HCT116 (cell line): Measurements from ENCODE around the gene TEN1. TPM values are rescaled to one million over a fixed set of nuclear protein-coding genes. Genes with fewer than 3 reads are reported as not detected.

ENCODE experiments used
- ATAC-seq: fragments of 200-7000 bp; cut with Tn5 transposase; 2 replicates; pipeline ENCODE4 v1.9.1; 2020; ENCODE audit warnings: mild to moderate bottlenecking, moderate library complexity
- BruUV-seq: library from RNA; stranded (reverse); fragments of 400-500 nt; replicated peaks from 2 replicates; lab custom pipeline; 2021; lab: Mats Ljungman, UMichigan
- CTCF ChIA-PET: fragments of 300-600 bp; sonication (Branson Sonifier 250); formaldehyde crosslinking; loops from one replicate; lab custom pipeline; 2021; ENCODE audit warnings: antibody characterized with exemption; lab: Charles Lee
- POLR2A ChIA-PET: fragments of 300-600, 350-600 bp; sonication (Branson Sonifier 250); formaldehyde crosslinking; loops from one replicate; lab custom pipeline; 2021; ENCODE audit warnings: antibody characterized with exemption; lab: Charles Lee
- RAD21 ChIA-PET, 2 experiments: fragments of 300-600 bp; sonication (Branson Sonifier 250); formaldehyde crosslinking; loops; one replicate each; lab custom pipeline; 2023; ENCODE audit warnings: low total read pairs in 2 of 2; ENCODE audit not compliant: uncharacterized antibody in 2 of 2, unreplicated experiment in 2 of 2, low non-redundant PET in 1 of 2; lab: Charles Lee
- DNase-seq: peaks from one replicate; pipeline ENCODE4 v3.0.0-alpha.2; 2010; ENCODE audit warnings: low read depth, low spot score
- H2AFZ ChIP-seq: fragments of 200-600 bp; shearing (Covaris generic), sonication (generic); 2 replicates; pipeline ENCODE4 v1.6.1; 2017; ENCODE audit warnings: low read depth, mixed run types, mixed read lengths, antibody characterized with exemption, low read length; ENCODE audit not compliant: poor library complexity, severe bottlenecking
- H3K27ac ChIP-seq: 2 replicates; pipeline ENCODE4 v1.5.1; 2012; ENCODE audit warnings: low read depth, low read length
- H3K27me3 ChIP-seq: fragments of 200-600 bp; sonication (generic); 2 replicates; pipeline ENCODE4 v1.6.1; 2016; ENCODE audit warnings: mixed run types, low read length, mixed read lengths; ENCODE audit not compliant: insufficient read depth
- H3K36me3 ChIP-seq, 2 experiments: fragments of 200-500 bp in 1 of 2; fragments of 200-600 bp in 1 of 2; sonication (Bioruptor generic) in 1 of 2; sonication (generic) in 1 of 2; 2 replicates each; pipeline versions ENCODE4 v1.5.1 to v1.6.1; 2014 to 2016; ENCODE audit warnings: low read length in 2 of 2, inconsistent platforms in 1 of 2, mixed read lengths in 1 of 2, mixed run types in 1 of 2; ENCODE audit not compliant: insufficient read depth in 2 of 2, control insufficient read depth in 1 of 2
- H3K4me1 ChIP-seq, 2 experiments: fragments of 200-600 bp in 1 of 2; sonication (generic) in 1 of 2; 2 replicates each; pipeline versions ENCODE4 v1.5.1 to v1.6.1; 2012 to 2017; ENCODE audit warnings: low read length in 2 of 2, inconsistent platforms in 1 of 2, mild to moderate bottlenecking in 1 of 2, mixed read lengths in 1 of 2, mixed run types in 1 of 2, moderate library complexity in 1 of 2; ENCODE audit not compliant: insufficient read depth in 2 of 2, control insufficient read depth in 1 of 2
- H3K4me2 ChIP-seq: fragments of 200-600 bp; sonication (generic); 2 replicates; pipeline ENCODE4 v1.6.1; 2017; ENCODE audit warnings: mixed run types, low read length, mixed read lengths
- H3K4me3 ChIP-seq, 2 experiments: fragments of 200-600 bp in 1 of 2; sonication (generic) in 1 of 2; replicated peaks in 1 of 2; 2 replicates each; pipeline ENCODE4 v1.5.1; 2011 to 2016; ENCODE audit warnings: low read length in 2 of 2, control low read depth in 1 of 2, low read depth in 1 of 2, mild to moderate bottlenecking in 1 of 2, mixed read lengths in 1 of 2, mixed run types in 1 of 2
- H3K79me2 ChIP-seq: fragments of 200-600 bp; sonication (generic); 2 replicates; pipeline ENCODE4 v1.6.1; 2017; ENCODE audit warnings: mild to moderate bottlenecking, mixed run types, low read length, moderate library complexity, mixed read lengths; ENCODE audit not compliant: insufficient read depth
- H3K9ac ChIP-seq: fragments of 200-600 bp; sonication (generic); 2 replicates; pipeline ENCODE4 v1.6.1; 2016; ENCODE audit warnings: low read length, mixed read lengths
- H3K9me2 ChIP-seq: fragments of 200-600 bp; sonication (generic), shearing (Covaris generic); 2 replicates; pipeline ENCODE4 v1.6.1; 2017; ENCODE audit warnings: mixed run types, mild to moderate bottlenecking, moderate library complexity; ENCODE audit not compliant: insufficient read depth
- H3K9me3 ChIP-seq, 2 experiments: fragments of 200-500 bp in 1 of 2; fragments of 200-600 bp in 1 of 2; sonication (Bioruptor generic) in 1 of 2; sonication (generic) in 1 of 2; 2 replicates each; pipeline ENCODE4 v1.6.1; 2014 to 2017; ENCODE audit warnings: low read length in 2 of 2, mixed read lengths in 2 of 2, inconsistent platforms in 1 of 2, low read depth in 1 of 2, mild to moderate bottlenecking in 1 of 2, mixed run types in 1 of 2, moderate library complexity in 1 of 2; ENCODE audit not compliant: control insufficient read depth in 1 of 2, insufficient read depth in 1 of 2
- H4K20me1 ChIP-seq: fragments of 200-600 bp; sonication (generic), shearing (Covaris generic); 2 replicates; pipeline ENCODE4 v1.6.1; 2017; ENCODE audit warnings: mixed run types, mild to moderate bottlenecking, moderate library complexity; ENCODE audit not compliant: insufficient read depth
- FOSL1 ChIP-seq: IDR thresholded peaks from 2 replicates; pipeline ENCODE4 v1.6.1; 2012; ENCODE audit warnings: low read depth
- POLR2AphosphoS5 ChIP-seq: IDR thresholded peaks from 2 replicates; pipeline ENCODE4 v1.6.1; 2011; ENCODE audit warnings: mild to moderate bottlenecking, low read depth, low read length, moderate library complexity
- RAD21 ChIP-seq: IDR thresholded peaks from 2 replicates; pipeline ENCODE4 v1.6.1; 2012; ENCODE audit warnings: low read depth, mild to moderate bottlenecking
- ZBTB33 ChIP-seq: IDR thresholded peaks from 2 replicates; pipeline ENCODE4 v1.6.1; 2011; ENCODE audit warnings: mild to moderate bottlenecking, low read length, moderate library complexity; ENCODE audit not compliant: insufficient replicate concordance; ENCODE audit errors: extremely low read depth
- intact Hi-C: fragments of 100-400 bp; cut with micrococcal nuclease; formaldehyde crosslinking; loops from 2 replicates; pipeline ENCODE4 v1.10.0; 2022
- total RNA-seq: library from RNA; stranded (reverse); gene quantifications from one replicate; pipeline ENCODE4 v1.2.1, GENCODE V29; 2021; ENCODE audit not compliant: unreplicated experiment
- TF ChIP-seq, protein P1 (sequence below), 3 experiments: fragments of 200-600 bp in 1 of 3; sonication (generic) in 1 of 3; IDR thresholded peaks in 2 of 3; conservative IDR thresholded peaks in 1 of 3; 2 replicates each; pipeline ENCODE4 v1.5.1; 2012 to 2017; ENCODE audit warnings: low read depth in 2 of 3, low read length in 2 of 3, antibody characterized with exemption in 1 of 3, borderline replicate concordance in 1 of 3, control low read depth in 1 of 3, mild to moderate bottlenecking in 1 of 3, mixed read lengths in 1 of 3, mixed run types in 1 of 3, moderate library complexity in 1 of 3; ENCODE audit not compliant: insufficient read depth in 1 of 3

The TEN1 gene
- total RNA-seq, 1 experiment from 2014 or later: 18.5 TPM

DNA sequence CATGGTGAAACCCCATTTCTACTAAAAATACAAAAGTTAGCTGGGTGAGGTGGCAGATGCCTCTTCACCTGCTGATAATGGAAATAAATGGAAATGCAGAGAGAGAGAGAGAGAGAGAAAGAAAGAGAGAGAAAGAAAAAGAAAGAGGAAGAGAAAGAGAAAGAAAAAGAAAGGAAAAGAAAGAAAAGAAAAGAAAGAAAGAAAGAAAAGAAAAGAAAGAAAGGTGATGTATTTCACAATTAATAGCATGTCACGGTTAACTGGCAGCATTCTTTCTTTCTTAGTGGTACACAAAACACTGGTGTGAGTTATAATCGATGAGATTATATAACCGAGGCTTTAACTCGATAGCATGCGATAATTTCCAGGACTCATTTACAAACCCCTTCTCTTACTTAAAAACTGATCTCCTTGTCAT is 3.3 kb upstream of the TEN1 start:
- ATAC-seq (no peak), DNase-seq (no peak)
- no peaks in the 10 kb centered on the region for H3K9me3 ChIP-seq
- no peak overlapping the region for H3K4me2 ChIP-seq
- H3K79me2 ChIP-seq: peaks cover 24% of the 10 kb centered on the region; the same call in 1 of the 2 replicates
- H3K4me3 ChIP-seq: no peak overlapping the region
- H3K4me1 ChIP-seq: peaks cover 7 to 16% of the 10 kb centered on the region in 2 experiments
- no peak overlapping the region for H2AFZ ChIP-seq
- no peak overlapping the region for H3K9ac ChIP-seq
- intact Hi-C loops: no loop called here
- ChIA-PET POLR2A (no interaction called here), CTCF (no interaction called here), RAD21 (no interaction called here)
- H4K20me1 ChIP-seq: no peaks in the 10 kb centered on the region
- no peaks in the 10 kb centered on the region for H3K9me2 ChIP-seq
- no TSS peak for BruUV-seq
- peaks cover 0 to 2% of the 10 kb centered on the region in 2 experiments; a peak in 2 of 4 replicates for H3K36me3 ChIP-seq
- H3K27ac ChIP-seq: no peak overlapping the region
- H3K27me3 ChIP-seq: no peaks in the 10 kb centered on the region
- no peak for TF ChIP-seq RAD21
- TF ChIP-seq ZBTB33: no peak
- no peak for TF ChIP-seq POLR2AphosphoS5
- no peak for TF ChIP-seq FOSL1
- TF ChIP-seq, protein P1, sequence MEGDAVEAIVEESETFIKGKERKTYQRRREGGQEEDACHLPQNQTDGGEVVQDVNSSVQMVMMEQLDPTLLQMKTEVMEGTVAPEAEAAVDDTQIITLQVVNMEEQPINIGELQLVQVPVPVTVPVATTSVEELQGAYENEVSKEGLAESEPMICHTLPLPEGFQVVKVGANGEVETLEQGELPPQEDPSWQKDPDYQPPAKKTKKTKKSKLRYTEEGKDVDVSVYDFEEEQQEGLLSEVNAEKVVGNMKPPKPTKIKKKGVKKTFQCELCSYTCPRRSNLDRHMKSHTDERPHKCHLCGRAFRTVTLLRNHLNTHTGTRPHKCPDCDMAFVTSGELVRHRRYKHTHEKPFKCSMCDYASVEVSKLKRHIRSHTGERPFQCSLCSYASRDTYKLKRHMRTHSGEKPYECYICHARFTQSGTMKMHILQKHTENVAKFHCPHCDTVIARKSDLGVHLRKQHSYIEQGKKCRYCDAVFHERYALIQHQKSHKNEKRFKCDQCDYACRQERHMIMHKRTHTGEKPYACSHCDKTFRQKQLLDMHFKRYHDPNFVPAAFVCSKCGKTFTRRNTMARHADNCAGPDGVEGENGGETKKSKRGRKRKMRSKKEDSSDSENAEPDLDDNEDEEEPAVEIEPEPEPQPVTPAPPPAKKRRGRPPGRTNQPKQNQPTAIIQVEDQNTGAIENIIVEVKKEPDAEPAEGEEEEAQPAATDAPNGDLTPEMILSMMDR (IDR thresholded peaks at IDR 0.05 in 2 of 3, conservative IDR thresholded peaks at IDR 0.05 in 1 of 3; ENCODE audit: borderline replicate concordance in 1 of 3, insufficient read depth in 1 of 3, low read depth in 2 of 3, low read length in 2 of 3): no peak
